DND-41 (cell line): Measurements from ENCODE around the gene RRP8.

Experiments
- CTCF ChIP-seq: IDR thresholded peaks from 2 replicates; pipeline ENCODE4 v1.5.1; 2012; ENCODE audit warnings: borderline replicate concordance, low read length, moderate library complexity, mild to moderate bottlenecking; ENCODE audit not compliant: poor library complexity, severe bottlenecking; ENCODE audit errors: extremely low read depth
- EZH2 ChIP-seq: IDR thresholded peaks from 3 replicates; pipeline ENCODE4 v1.6.1; 2012; ENCODE audit warnings: borderline replicate concordance, low read depth, mild to moderate bottlenecking, moderate library complexity, low read length, inconsistent platforms; ENCODE audit not compliant: severe bottlenecking

GRCh38 chr11:6635082-6635932, 31.9 kb upstream of the RRP8 start:
- no peak for TF ChIP-seq CTCF
- TF ChIP-seq EZH2 = no peak
